ENCODE data around the gene PRRX2.

Gene PRRX2

GRCh38 chr9:129671519-129671918 is 6.1 kb downstream of the PRRX2 start:
- TF ChIP-seq, protein P1, sequence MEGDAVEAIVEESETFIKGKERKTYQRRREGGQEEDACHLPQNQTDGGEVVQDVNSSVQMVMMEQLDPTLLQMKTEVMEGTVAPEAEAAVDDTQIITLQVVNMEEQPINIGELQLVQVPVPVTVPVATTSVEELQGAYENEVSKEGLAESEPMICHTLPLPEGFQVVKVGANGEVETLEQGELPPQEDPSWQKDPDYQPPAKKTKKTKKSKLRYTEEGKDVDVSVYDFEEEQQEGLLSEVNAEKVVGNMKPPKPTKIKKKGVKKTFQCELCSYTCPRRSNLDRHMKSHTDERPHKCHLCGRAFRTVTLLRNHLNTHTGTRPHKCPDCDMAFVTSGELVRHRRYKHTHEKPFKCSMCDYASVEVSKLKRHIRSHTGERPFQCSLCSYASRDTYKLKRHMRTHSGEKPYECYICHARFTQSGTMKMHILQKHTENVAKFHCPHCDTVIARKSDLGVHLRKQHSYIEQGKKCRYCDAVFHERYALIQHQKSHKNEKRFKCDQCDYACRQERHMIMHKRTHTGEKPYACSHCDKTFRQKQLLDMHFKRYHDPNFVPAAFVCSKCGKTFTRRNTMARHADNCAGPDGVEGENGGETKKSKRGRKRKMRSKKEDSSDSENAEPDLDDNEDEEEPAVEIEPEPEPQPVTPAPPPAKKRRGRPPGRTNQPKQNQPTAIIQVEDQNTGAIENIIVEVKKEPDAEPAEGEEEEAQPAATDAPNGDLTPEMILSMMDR (IDR thresholded peaks at IDR 0.05; ENCODE audit: control insufficient read depth, extremely low read depth, insufficient read depth): no peak
- no peak for DNase-seq (ENCODE audit: low read depth)
- no peak overlapping the region for H3K4me3 ChIP-seq (ENCODE audit: low read depth, low read length)

DNA sequence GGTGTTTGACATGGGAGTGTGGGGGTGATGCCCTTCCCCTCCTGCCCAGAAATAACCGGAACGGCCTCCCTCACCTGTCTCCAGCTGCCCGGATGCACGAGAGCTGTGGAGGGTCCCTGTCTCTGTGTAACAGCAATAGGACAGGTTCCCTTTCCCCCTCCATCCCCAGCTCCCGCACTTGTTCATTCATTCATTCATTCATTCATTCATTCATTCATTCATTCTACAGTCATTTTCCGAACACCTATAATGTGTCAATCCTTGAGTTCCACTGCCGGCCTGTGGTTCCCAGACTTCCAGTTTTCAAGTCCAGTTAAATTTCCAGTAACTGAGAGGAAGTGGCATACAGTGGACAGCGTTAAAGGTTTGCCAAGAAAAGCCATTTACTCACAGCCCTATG is 7.3 kb downstream of the PRRX2 start:
- no peak for DNase-seq (ENCODE audit: low read depth)
- TF ChIP-seq, protein P1 (IDR thresholded peaks at IDR 0.05; ENCODE audit: control insufficient read depth, extremely low read depth, insufficient read depth): no peak

DNA sequence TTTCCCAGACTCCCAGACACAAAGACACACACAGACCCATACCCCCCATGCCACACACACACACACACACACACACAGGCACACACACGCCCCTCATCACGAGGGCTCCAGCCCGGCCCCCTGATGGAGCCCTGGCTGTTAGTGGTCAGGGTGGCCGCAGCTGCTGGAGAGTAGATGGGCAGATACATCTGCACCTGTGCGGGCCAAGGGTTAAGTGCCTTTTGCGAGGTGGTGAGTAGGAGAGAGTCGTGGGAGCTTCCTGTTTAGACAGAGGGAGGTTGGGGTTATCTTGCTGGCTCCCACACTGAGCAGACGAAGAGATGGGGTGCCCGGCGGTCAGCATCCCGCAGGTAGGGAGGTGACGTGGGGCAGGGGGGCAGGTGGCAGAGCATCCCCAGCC is 8.2 kb downstream of the PRRX2 start:
- H3K4me3 ChIP-seq (ENCODE audit: low read depth, low read length): no peak overlapping the region
- no peak for DNase-seq (ENCODE audit: low read depth)
- TF ChIP-seq, protein P1 (IDR thresholded peaks at IDR 0.05; ENCODE audit: control insufficient read depth, extremely low read depth, insufficient read depth): no peak

More for the DNA sequence above, 7.3 kb downstream of the PRRX2 start:
- H3K4me3 ChIP-seq (ENCODE audit: low read depth, low read length): no peak overlapping the region

DNA sequence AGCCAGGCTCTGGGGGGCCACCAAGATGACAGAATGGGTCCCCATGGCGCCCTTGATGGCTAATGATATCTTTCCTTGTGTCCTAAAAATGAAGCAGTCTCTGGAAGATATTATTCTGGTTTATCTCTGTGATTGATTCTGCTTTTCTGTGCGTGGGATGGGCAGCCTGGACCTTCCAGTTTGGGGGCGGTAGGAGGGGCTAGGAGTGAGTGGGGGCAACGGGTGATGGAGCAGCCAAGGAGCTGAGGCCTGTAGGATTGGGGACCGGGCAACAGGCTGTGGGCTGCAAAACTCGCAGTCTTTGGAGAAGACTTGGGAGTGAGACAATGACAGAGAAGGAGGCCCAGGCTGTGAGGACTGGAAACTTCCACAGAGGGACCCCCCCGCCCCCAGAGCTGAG is 8.8 kb downstream of the PRRX2 start:
- TF ChIP-seq, protein P1 (IDR thresholded peaks at IDR 0.05; ENCODE audit: control insufficient read depth, extremely low read depth, insufficient read depth): no peak
- DNase-seq (ENCODE audit: low read depth): no peak

GRCh38 chr9:129675620-129676019 is 10.2 kb downstream of the PRRX2 start:
- no peak overlapping the region for H3K4me3 ChIP-seq (ENCODE audit: low read depth, low read length)
- DNase-seq (ENCODE audit: low read depth): no peak

More for the DNA sequence above, 8.8 kb downstream of the PRRX2 start:
- no peak overlapping the region for H3K4me3 ChIP-seq (ENCODE audit: low read depth, low read length)

GRCh38 chr9:129676287-129676686 is 10.8 kb downstream of the PRRX2 start:
- TF ChIP-seq, protein P1 (IDR thresholded peaks at IDR 0.05; ENCODE audit: control insufficient read depth, extremely low read depth, insufficient read depth): no peak
- H3K4me3 ChIP-seq (ENCODE audit: low read depth, low read length): no peak overlapping the region
- DNase-seq (ENCODE audit: low read depth): no peak

More at GRCh38 chr9:129675620-129676019, 10.2 kb downstream of the PRRX2 start:
- TF ChIP-seq, protein P1 (IDR thresholded peaks at IDR 0.05; ENCODE audit: control insufficient read depth, extremely low read depth, insufficient read depth): no peak

GRCh38 chr9:129676975-129677374 is 11.5 kb downstream of the PRRX2 start:
- no peak overlapping the region for H3K4me3 ChIP-seq (ENCODE audit: low read depth, low read length)
- DNase-seq (ENCODE audit: low read depth): no peak
- TF ChIP-seq, protein P1 (IDR thresholded peaks at IDR 0.05; ENCODE audit: control insufficient read depth, extremely low read depth, insufficient read depth): no peak

Data from LNCaP clone FGC (cell line).